B cell (primary cell): ENCODE data around the gene TIMM44.

ENCODE experiments used
- CTCF ChIP-seq: fragments of 200-600 bp; IDR thresholded peaks from one replicate; pipeline ENCODE4 v1.8.0; 2022; ENCODE audit warnings: antibody characterized with exemption, mild to moderate bottlenecking
- EZH2 ChIP-seq: IDR thresholded peaks from 2 replicates; pipeline ENCODE4 v1.6.1; 2012; ENCODE audit warnings: borderline replicate concordance, low read depth, mild to moderate bottlenecking, moderate library complexity, low read length; ENCODE audit not compliant: insufficient read depth, poor library complexity, severe bottlenecking

GRCh38 chr19:7977723-7978040, 34.2 kb upstream of the TIMM44 start:
- no peak for TF ChIP-seq EZH2
- TF ChIP-seq CTCF = no peak
